A673 (cell line): ENCODE data around the gene LMNTD2. TPM values are rescaled to one million over a fixed set of nuclear protein-coding genes. Genes with fewer than 3 reads are reported as not detected.

ENCODE experiments used
- BruUV-seq: library from RNA; stranded (reverse); fragments of 400-500 nt; replicated peaks from 2 replicates; lab custom pipeline; 2021; lab: Mats Ljungman, UMichigan
- CTCF ChIA-PET: fragments of 300-600 bp; sonication (Branson Sonifier 250); formaldehyde crosslinking; loops from one replicate; lab custom pipeline; 2022; ENCODE audit warnings: antibody characterized with exemption; lab: Charles Lee
- POLR2A ChIA-PET: fragments of 300-600 bp; sonication (Branson Sonifier 250); formaldehyde crosslinking; loops from one replicate; lab custom pipeline; 2022; ENCODE audit warnings: antibody characterized with exemption; ENCODE audit not compliant: low non-redundant PET; lab: Charles Lee
- DNase-seq: peaks from one replicate; pipeline ENCODE4 v3.0.0-alpha.2; 2015; ENCODE audit warnings: low spot score
- H3K27ac ChIP-seq: fragments of 200-600 bp; sonication (generic); 2 replicates; pipeline ENCODE4 v1.5.1; 2016; ENCODE audit warnings: mixed run types, low read depth, mild to moderate bottlenecking, mixed read lengths, antibody characterized with exemption, low read length; ENCODE audit not compliant: poor library complexity, severe bottlenecking
- H3K27me3 ChIP-seq: fragments of 200-600 bp; sonication (generic); replicated peaks from 2 replicates; pipeline ENCODE4 v1.6.1; 2017; ENCODE audit warnings: mixed run types, low read depth, mild to moderate bottlenecking, mixed read lengths, antibody characterized with exemption, low read length; ENCODE audit not compliant: insufficient read depth, poor library complexity
- H3K36me3 ChIP-seq: fragments of 200-600 bp; sonication (generic); 2 replicates; pipeline ENCODE4 v1.6.1; 2016; ENCODE audit warnings: mixed run types, mild to moderate bottlenecking, mixed read lengths, antibody characterized with exemption, low read length; ENCODE audit not compliant: insufficient read depth, poor library complexity, severe bottlenecking
- H3K4me1 ChIP-seq: fragments of 200-600 bp; sonication (generic); 2 replicates; pipeline ENCODE4 v1.6.1; 2017; ENCODE audit warnings: mixed run types, mild to moderate bottlenecking, mixed read lengths, antibody characterized with exemption, low read length; ENCODE audit not compliant: insufficient read depth, poor library complexity, severe bottlenecking
- H3K4me3 ChIP-seq: fragments of 200-600 bp; sonication (generic); 2 replicates; pipeline ENCODE4 v1.5.1; 2016; ENCODE audit warnings: low read depth, mixed run types, mild to moderate bottlenecking, mixed read lengths, low read length; ENCODE audit not compliant: poor library complexity, severe bottlenecking
- H3K9me3 ChIP-seq: fragments of 200-600 bp; sonication (generic); 2 replicates; pipeline ENCODE4 v1.6.1; 2016; ENCODE audit warnings: mixed run types, low read depth, mild to moderate bottlenecking, mixed read lengths, antibody characterized with exemption, low read length; ENCODE audit not compliant: poor library complexity, severe bottlenecking
- CTCF ChIP-seq: fragments of 300-800, 200-600 bp; sonication (generic); conservative IDR thresholded peaks from 2 replicates; pipeline ENCODE4 v1.5.1; 2017; ENCODE audit warnings: low read depth, mild to moderate bottlenecking, antibody characterized with exemption, low read length, moderate library complexity, mixed read lengths
- EZH2 ChIP-seq: fragments of 200-600 bp; sonication (generic); IDR thresholded peaks from 2 replicates; pipeline ENCODE4 v1.6.1; 2017; ENCODE audit warnings: borderline replicate concordance, low read depth, mild to moderate bottlenecking, mixed read lengths, antibody characterized with exemption, low read length; ENCODE audit not compliant: poor library complexity, severe bottlenecking
- intact Hi-C: fragments of 100-400 bp; cut with micrococcal nuclease; formaldehyde crosslinking; loops from one replicate; pipeline ENCODE4 v1.10.0; 2022; ENCODE audit not compliant: unreplicated experiment
- total RNA-seq: library from RNA; stranded (reverse); gene quantifications from 2 replicates; pipeline ENCODE4 v1.2.3, GENCODE V29; 2021

The LMNTD2 gene
- total RNA-seq, 1 experiment from 2014 or later: 1.1 TPM

DNA sequence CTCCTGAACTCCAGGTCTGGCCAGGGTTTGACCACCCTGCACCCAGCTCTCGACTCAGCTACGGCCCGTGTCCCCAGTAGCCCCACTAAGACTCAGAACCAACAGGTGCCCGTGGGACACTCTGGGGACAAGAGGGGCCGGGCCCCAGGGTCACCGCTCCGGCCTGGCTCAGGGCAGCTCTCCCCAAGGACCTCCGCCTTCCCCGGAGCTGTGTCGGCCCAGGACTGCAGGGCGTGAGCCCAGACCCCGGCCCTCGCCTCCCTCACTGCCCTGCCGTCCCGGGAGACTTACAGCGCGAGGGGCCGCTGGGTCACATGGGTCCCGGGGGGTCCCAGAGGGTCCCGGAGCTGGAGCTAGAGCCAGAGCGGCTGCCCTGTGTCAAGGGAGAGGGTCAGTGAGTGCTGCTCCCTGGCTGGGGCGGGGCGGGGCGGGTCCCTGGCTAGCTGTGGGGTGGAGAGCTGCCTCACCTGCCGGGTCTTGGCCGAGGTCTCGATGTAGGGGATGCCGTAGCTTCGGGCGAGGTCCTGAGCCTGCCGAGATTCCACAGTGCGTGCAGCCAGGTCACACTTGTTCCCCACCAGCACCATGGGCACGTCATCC is 27.5 kb downstream of the LMNTD2 start:
- POLR2A ChIA-PET: no interaction called here
- Histone ChIP-seq H3K36me3 (peaks cover 14% of the 10 kb centered on the region), H3K27ac (no peak overlapping the region), H3K27me3 (no peaks in the 10 kb centered on the region), H3K9me3 (no peaks in the 10 kb centered on the region), H3K4me1 (peaks cover 17% of the 10 kb centered on the region), H3K4me3 (no peak overlapping the region)
- DNase-seq: no peak
- TF ChIP-seq CTCF: no peak
- TF ChIP-seq EZH2: no peak
- intact Hi-C loops: no loop called here
- BruUV-seq: no TSS peak
- CTCF ChIA-PET: no interaction called here

GRCh38 chr11:532527-532985 is 28.0 kb downstream of the LMNTD2 start:
- Histone ChIP-seq H3K36me3 (peaks cover 14% of the 10 kb centered on the region), H3K9me3 (no peaks in the 10 kb centered on the region), H3K4me1 (peaks cover 12% of the 10 kb centered on the region), H3K27ac (no peak overlapping the region), H3K4me3 (no peak overlapping the region), H3K27me3 (no peaks in the 10 kb centered on the region)
- intact Hi-C loops: no loop called here
- BruUV-seq: no TSS peak
- ChIA-PET POLR2A (no interaction called here), CTCF (no interaction called here)
- no peak for DNase-seq
- TF ChIP-seq CTCF (no peak), EZH2 (no peak)

- no peak for TF ChIP-seq EZH2
- no peak for TF ChIP-seq CTCF
- CTCF ChIA-PET: no interaction called here
- Histone ChIP-seq H3K4me1 (peaks cover 7% of the 10 kb centered on the region), H3K9me3 (no peaks in the 10 kb centered on the region), H3K27ac (no peak overlapping the region), H3K4me3 (no peak overlapping the region), H3K36me3 (peaks cover 14% of the 10 kb centered on the region), H3K27me3 (no peaks in the 10 kb centered on the region)
- intact Hi-C loops: no loop called here
- BruUV-seq: no TSS peak
- POLR2A ChIA-PET: no interaction called here
- DNase-seq: no peak
Observed at GRCh38 chr11:531919-532526, 28.5 kb downstream of the LMNTD2 start.
